Nephron (organoid): ENCODE results near the gene GNG14.

Source experiments
- H3K27ac Mint-ChIP-seq, 3 experiments: 2 replicates each; pipeline ENCODE4 v1.8.0; 2020; ENCODE audit warnings: mixed read lengths in 3 of 3, mild to moderate bottlenecking in 2 of 3, moderate library complexity in 1 of 3
- H3K27me3 Mint-ChIP-seq: 2 replicates; pipeline ENCODE4 v1.8.0; 2021; ENCODE audit warnings: low read depth, mild to moderate bottlenecking, moderate library complexity, mixed read lengths
- H3K36me3 Mint-ChIP-seq: 2 replicates; pipeline ENCODE4 v1.8.0; 2020; ENCODE audit warnings: low read depth, mixed read lengths
- H3K4me1 Mint-ChIP-seq: 2 replicates; pipeline ENCODE4 v1.8.0; 2020; ENCODE audit warnings: mixed read lengths
- H3K4me3 Mint-ChIP-seq, 3 experiments: 2 replicates each; pipeline ENCODE4 v1.8.0; 2020; ENCODE audit warnings: mild to moderate bottlenecking in 3 of 3, mixed read lengths in 3 of 3, moderate library complexity in 2 of 3
- H3K9me3 Mint-ChIP-seq: 2 replicates; pipeline ENCODE4 v1.8.0; 2020; ENCODE audit warnings: mixed read lengths
- TF ChIP-seq, protein P1 (sequence below), 3 experiments: fragments of 200-600 bp; sonication (generic); IDR thresholded peaks; one replicate each; pipeline ENCODE4 v1.5.0; 2021; ENCODE audit warnings: antibody characterized with exemption in 3 of 3; ENCODE audit not compliant: unreplicated experiment in 3 of 3

The GNG14 gene

DNA sequence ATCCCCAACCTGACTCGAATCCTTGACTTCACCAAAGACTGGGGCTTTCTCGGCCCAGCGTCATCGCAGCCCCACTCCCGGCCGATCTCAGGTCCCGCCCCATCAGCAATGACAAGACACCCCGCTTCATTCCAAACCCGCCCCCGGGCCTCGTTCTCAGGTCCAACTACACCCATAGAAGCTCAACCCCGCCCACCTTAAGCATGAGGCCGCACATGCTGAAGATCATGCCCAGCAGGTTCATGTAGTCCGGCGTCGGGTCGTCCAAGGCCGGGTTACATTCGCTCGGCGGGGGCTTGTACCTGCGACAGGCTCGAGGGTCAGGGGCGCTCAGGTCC is 18.9 kb upstream of the GNG14 start:
- Mint-ChIP-seq H3K27ac (peak overlapping the region; percentile 99), H3K27me3 (no peaks in the 10 kb centered on the region), H3K4me3 (peak overlapping the region; percentile 97 to 99 (median 98)), H3K4me1 (peaks cover 30% of the 10 kb centered on the region), H3K9me3 (no peaks in the 10 kb centered on the region), H3K36me3 (peaks cover 9% of the 10 kb centered on the region)
- TF ChIP-seq, protein P1, sequence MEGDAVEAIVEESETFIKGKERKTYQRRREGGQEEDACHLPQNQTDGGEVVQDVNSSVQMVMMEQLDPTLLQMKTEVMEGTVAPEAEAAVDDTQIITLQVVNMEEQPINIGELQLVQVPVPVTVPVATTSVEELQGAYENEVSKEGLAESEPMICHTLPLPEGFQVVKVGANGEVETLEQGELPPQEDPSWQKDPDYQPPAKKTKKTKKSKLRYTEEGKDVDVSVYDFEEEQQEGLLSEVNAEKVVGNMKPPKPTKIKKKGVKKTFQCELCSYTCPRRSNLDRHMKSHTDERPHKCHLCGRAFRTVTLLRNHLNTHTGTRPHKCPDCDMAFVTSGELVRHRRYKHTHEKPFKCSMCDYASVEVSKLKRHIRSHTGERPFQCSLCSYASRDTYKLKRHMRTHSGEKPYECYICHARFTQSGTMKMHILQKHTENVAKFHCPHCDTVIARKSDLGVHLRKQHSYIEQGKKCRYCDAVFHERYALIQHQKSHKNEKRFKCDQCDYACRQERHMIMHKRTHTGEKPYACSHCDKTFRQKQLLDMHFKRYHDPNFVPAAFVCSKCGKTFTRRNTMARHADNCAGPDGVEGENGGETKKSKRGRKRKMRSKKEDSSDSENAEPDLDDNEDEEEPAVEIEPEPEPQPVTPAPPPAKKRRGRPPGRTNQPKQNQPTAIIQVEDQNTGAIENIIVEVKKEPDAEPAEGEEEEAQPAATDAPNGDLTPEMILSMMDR (IDR thresholded peaks at IDR 0.05; ENCODE audit: unreplicated experiment in 3 of 3), result no peak

DNA sequence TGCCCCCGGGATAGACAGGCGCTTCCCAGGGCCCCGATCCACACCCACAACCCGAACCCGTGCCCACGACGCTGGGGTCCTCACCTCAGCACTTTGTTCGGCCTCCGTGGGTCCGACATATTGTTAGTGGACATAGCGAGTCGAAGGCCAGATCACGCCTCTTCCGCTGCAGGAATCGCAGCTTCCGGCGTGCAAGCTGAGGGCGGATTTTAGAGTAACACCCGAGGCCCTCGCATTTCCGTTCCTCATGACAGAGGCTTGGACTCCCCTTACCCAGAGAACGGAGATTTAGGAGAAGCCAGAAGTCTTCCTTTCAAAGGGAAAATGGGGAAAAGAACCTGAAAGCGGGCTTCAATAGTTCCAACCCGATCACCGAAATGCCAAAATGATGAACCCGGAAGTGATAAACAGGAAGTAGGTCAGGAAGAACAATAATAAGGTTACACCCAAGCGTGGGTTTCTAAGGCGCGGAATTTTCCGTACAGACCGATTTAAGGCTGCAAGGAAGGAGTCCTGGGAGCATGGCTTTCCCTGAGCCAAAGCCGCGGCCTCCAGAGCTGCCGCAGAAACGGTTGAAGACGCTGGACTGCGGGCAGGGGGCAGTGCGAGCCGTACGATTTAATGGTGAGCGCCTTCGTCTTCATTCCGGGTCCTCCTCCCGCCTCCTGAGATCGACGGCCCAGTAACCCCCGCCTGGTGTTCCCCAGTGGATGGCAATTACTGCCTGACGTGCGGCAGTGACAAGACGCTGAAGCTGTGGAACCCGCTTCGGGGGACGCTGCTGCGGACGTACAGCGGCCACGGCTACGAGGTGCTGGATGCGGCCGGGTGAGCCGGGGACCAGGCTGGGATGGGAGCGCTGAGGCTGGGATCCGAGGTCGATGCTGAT is 18.3 kb upstream of the GNG14 start:
- Mint-ChIP-seq H3K4me1 (peaks cover 30% of the 10 kb centered on the region), H3K4me3 (peak overlapping the region; percentile 97 to 99 (median 98)), H3K27ac (peak overlapping the region; percentile 99), H3K27me3 (no peaks in the 10 kb centered on the region), H3K9me3 (no peaks in the 10 kb centered on the region), H3K36me3 (peaks cover 13% of the 10 kb centered on the region)
- TF ChIP-seq, protein P1 (IDR thresholded peaks at IDR 0.05; ENCODE audit: unreplicated experiment in 3 of 3), result peak in 1 of 3 experiments; percentile 11

DNA sequence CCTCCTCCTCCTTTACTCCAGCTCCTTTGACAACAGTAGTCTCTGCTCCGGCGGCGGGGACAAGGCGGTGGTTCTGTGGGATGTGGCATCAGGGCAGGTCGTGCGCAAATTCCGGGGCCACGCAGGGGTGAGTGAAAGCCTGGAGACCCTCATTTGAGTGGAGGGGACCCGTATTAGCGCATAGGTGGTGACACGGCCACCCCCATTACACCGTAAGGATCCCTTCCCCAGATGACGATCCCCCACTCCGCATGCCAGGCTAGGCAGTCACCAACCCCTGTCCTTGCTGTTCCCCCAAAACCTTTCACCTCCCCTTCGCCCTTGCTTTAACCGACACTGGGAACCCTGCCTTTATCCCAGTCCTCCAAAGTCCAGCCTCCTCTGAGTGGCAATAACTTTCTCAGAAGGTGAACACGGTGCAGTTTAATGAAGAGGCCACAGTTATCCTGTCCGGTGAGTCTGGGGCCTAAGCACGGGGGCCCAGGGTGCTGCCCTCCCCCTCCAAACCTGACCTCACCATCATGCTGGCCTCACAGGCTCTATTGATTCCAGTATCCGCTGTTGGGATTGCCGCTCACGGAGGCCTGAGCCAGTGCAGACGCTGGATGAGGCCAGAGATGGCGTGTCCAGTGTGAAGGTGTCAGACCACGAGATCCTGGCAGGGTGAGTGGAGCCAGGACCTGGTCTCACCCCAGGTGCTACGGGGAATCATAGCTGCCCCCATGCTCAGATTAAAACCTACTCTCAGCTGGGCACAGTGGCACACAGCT is 17.5 kb upstream of the GNG14 start:
- Mint-ChIP-seq H3K4me1 (peaks cover 30% of the 10 kb centered on the region), H3K9me3 (no peaks in the 10 kb centered on the region), H3K27me3 (no peaks in the 10 kb centered on the region), H3K4me3 (peak overlapping the region; percentile 97 to 99 (median 98)), H3K27ac (peak overlapping the region; percentile 99), H3K36me3 (peaks cover 20% of the 10 kb centered on the region)
- TF ChIP-seq, protein P1 (IDR thresholded peaks at IDR 0.05; ENCODE audit: unreplicated experiment in 3 of 3), result no peak

DNA sequence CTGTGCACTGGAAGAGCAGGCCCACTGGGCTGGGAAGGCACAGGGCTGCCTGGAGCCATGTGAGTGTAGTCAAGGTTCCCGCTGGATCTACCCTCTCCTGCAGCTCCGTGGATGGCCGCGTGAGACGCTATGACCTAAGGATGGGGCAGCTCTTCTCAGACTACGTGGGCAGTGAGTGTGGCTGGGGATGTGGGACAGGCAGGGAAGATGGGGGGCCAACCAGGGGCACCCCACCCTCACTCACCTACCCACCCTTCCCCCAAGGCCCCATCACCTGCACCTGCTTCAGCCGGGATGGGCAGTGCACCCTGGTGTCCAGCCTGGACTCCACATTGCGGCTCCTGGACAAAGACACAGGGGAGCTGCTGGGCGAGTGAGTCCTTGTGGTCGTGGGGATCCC is 15.1 kb upstream of the GNG14 start:
- H3K27ac Mint-ChIP-seq, result no peak overlapping the region
- H3K4me1 Mint-ChIP-seq, result peaks cover 14% of the 10 kb centered on the region
- TF ChIP-seq, protein P1 (IDR thresholded peaks at IDR 0.05; ENCODE audit: unreplicated experiment in 3 of 3), result no peak
- no peaks in the 10 kb centered on the region for H3K27me3 Mint-ChIP-seq
- H3K9me3 Mint-ChIP-seq, result no peaks in the 10 kb centered on the region
- H3K4me3 Mint-ChIP-seq, result no peak overlapping the region
- peaks cover 36% of the 10 kb centered on the region for H3K36me3 Mint-ChIP-seq

DNA sequence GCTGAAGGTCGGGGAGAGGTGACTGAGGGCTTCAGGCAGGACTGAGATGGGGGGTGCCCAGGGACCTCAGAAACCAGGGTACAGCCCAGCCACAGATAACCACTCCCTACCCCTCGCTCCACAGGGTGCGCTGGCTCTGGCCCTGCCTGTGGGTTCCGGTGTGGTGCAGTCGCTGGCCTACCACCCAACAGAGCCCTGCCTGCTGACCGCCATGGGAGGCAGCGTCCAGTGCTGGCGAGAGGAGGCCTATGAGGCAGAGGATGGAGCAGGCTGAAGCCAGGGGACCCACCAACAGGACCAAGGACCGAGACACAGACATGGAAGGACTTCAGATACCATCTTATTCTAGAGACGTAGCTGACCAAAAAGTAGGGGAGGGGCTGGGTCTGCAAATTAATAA is 12.4 kb upstream of the GNG14 start:
- Mint-ChIP-seq H3K4me3 (no peak overlapping the region), H3K27me3 (no peaks in the 10 kb centered on the region), H3K27ac (no peak overlapping the region), H3K4me1 (no peaks in the 10 kb centered on the region), H3K9me3 (no peaks in the 10 kb centered on the region), H3K36me3 (peaks cover 42% of the 10 kb centered on the region)
- TF ChIP-seq, protein P1 (IDR thresholded peaks at IDR 0.05; ENCODE audit: unreplicated experiment in 3 of 3), result no peak
